HG03432 (cell line): Measurements from ENCODE around the gene PTPRM.
"Not testable (repeated sequence)": the region's sequence is repeated elsewhere in the genome, so short reads cannot be mapped to it uniquely, and the experiment has no call there.

Source experiments
- ATAC-seq: cut with Tn5 transposase; IDR thresholded peaks from one replicate; pipeline ENCODE4 v1.9.1; 2021; ENCODE audit warnings: mild to moderate bottlenecking, moderate library complexity; ENCODE audit not compliant: unreplicated experiment

Gene PTPRM

GRCh38 chr18:8439055-8439454 lies 871.9 kb downstream of the PTPRM start:
- no peak for ATAC-seq

- ATAC-seq: no peak
Measured at GRCh38 chr18:8443505-8443904, 876.4 kb downstream of the PTPRM start.

- not testable (repeated sequence) for ATAC-seq
Measured at GRCh38 chr18:8446936-8447335, 879.8 kb downstream of the PTPRM start.

DNA sequence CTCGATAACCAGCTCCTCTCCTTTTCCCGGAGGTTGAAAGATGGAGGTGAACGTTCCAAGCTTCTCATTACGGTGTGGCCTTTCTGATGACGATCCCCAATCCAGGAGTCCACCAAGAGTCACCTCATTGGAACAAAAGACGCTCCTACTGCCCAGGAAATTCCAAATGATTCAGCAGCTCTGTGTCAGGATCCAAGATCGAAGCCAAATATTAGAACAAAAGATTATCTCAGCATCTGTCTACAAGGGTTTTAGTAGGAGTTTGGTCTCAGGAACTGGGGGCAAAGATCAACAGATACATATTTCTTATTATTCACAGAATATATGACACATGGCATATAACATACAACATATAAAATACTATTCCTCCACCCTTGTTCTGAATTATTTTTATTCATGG lies 881.0 kb downstream of the PTPRM start:
- no peak for ATAC-seq

DNA sequence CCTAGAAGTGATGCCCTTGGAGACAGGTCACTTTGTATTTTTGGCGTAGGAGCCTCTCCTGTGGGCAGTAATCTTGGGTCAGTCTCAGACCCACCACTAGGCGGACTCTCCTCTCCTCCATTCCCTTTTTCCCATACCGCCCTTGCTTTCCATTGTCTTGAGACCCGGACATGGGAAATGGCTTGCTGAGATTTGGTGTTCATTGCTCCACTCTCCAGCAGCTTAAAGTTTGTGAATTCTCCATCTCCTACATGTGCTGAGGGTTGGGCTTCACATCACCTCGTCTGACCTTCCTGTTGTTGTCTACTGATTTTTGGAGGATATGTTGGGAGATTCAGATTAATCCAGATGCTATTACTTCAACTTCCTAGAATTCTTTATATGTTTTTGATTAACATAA lies 882.9 kb downstream of the PTPRM start:
- no peak for ATAC-seq

DNA sequence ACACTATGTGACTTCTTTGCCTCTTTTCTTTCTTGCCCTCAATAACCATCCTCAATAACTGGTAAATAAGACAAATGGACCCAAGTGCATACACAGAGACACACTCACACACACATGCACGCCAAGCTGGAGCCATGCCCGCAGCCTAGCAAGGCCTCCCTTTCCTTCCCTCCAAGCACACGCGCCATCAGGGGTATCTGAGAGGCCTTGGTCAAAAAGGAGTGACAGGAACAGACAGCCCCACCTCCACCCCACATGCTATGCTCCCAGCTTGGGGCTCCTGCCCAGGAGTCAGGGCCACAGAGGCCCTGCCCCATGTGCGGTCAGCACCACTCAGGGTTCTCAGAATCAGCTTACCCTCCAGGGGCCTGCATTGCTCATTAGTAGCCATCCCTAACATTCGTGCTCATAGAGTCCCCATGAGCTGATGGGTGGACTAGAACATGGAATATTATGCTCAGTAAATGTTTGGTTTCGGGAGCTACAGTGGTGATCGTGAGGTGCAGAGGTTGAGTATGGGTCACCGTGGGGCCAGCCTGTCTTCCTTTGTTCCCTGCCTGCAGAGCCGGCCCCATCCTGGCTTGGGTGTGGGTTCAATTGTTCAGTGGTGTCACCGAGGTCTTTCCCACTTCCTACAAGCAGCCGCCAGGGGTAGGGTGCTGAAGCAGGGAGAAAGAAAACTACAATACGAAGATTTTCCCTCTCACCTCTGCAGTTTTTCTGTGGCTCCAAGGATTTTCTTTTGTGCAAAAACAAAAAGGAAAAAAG lies 884.0 kb downstream of the PTPRM start:
- ATAC-seq: no peak

- ATAC-seq: no peak
Measured at GRCh38 chr18:8453528-8453927, 886.4 kb downstream of the PTPRM start.

- ATAC-seq: no peak
Measured at GRCh38 chr18:8454136-8454535, 887.0 kb downstream of the PTPRM start.

DNA sequence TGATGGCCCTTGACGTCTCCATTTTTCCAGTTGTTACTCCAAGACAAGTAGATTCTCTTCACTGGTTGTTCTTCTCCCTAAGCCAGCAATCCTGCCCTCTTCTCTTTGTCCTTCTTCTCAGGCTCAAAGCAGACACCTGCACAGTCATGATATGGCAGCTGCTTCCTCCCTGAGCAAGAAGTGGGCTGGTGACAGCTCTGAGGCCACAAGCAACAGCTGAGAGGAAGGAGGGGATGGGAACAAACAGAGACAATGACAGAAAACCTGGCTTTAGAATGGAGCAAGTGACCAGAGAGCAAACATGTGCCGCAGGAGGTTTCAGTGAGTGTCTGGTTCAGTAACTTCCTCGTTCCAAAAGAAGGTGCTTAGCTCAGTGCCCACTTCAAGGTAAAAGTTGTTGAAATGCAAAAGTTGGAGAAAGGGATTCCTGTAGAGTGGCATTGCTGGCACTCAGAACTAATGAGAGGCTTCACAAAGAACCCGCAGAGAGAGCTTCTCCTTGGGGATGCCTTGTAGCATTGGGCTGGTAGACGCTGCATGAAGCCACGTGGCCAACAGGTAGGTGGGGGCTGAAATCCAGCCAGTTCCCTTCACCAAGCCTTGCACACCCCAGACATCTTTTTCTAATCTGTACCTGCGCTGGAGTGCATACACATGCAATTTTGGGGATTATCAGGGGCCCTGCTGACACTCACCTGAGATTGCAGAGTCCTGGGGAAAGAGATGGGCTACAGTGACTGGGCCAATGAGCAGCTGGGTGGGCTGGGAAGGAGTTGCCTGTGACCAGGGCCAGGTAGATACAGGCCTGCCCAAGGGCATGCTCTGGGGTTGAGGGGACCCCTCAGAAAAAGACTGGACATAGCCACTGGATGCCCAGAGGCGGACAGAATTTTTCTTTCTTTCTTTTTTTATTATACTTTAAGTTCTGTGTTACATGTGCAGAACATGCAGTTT lies 888.8 kb downstream of the PTPRM start:
- no peak for ATAC-seq
